ENCODE measurements around the gene GUCY1A2. TPM values are rescaled to one million over a fixed set of nuclear protein-coding genes. Genes with fewer than 3 reads are reported as not detected.

Gene GUCY1A2
- total RNA-seq, 1 experiment from 2014 or later: 0.55 TPM

- no peaks in the 10 kb centered on the region; the same call in 1 of the 2 replicates for H3K4me1 ChIP-seq (ENCODE audit: insufficient read depth, low read length)
- Mint-ChIP-seq H3K9me3 (no peaks in the 10 kb centered on the region), H3K4me1 (peaks cover 23 to 24% of the 10 kb centered on the region in 2 experiments), H3K27me3 (ENCODE audit: low read depth) (no peaks in the 10 kb centered on the region), H3K4me3 (no peak overlapping the region), H3K36me3 (ENCODE audit: insufficient read depth in 1 of 3, low read depth in 3 of 3) (no peaks in the 10 kb centered on the region), H3K27ac (no peak overlapping the region)
- H3K23ac ChIP-seq (ENCODE audit: insufficient read length, low read depth, low read length): no peak overlapping the region
- H3T11ph ChIP-seq (ENCODE audit: low read length): no peak overlapping the region
- H3K14ac ChIP-seq (ENCODE audit: insufficient read depth, low read length): no peak overlapping the region
- no peak overlapping the region for H2BK20ac ChIP-seq (ENCODE audit: low read depth, low read length, poor library complexity, severe bottlenecking)
- H3K4me2 ChIP-seq (ENCODE audit: insufficient read depth, insufficient read length, low read length): no peak overlapping the region
- H2AK5ac ChIP-seq (ENCODE audit: insufficient read length, low read length): no peak overlapping the region
- no peak overlapping the region for H2AFZ ChIP-seq (ENCODE audit: low read length)
- no peak overlapping the region for H3K4ac ChIP-seq (ENCODE audit: low read depth, low read length)
- no peak for TF ChIP-seq CTCF (conservative IDR thresholded peaks at IDR 0.05)
- H3K79me1 ChIP-seq (ENCODE audit: insufficient read depth, low read depth, low read length, poor library complexity, severe bottlenecking): no peaks in the 10 kb centered on the region
- H4K5ac ChIP-seq (ENCODE audit: insufficient read length, low read depth, low read length): no peak overlapping the region
- no peaks in the 10 kb centered on the region for H3K9me3 ChIP-seq (ENCODE audit: control insufficient read depth, low read depth, low read length)
- no peak overlapping the region for H3K18ac ChIP-seq (ENCODE audit: insufficient read length, low read depth, low read length)
- H2BK5ac ChIP-seq (ENCODE audit: insufficient read length, low read length): no peak overlapping the region
- no peak overlapping the region for H2BK12ac ChIP-seq (ENCODE audit: insufficient read length, low read depth, low read length)
- DNase-seq: no peak
- no peaks in the 10 kb centered on the region for H3K79me2 ChIP-seq (ENCODE audit: insufficient read depth, low read length)
- H4K20me1 ChIP-seq (ENCODE audit: control insufficient read depth, insufficient read depth, insufficient read length): no peaks in the 10 kb centered on the region
- H3K27me3 ChIP-seq (ENCODE audit: insufficient read depth, low read length): no peaks in the 10 kb centered on the region
- H4K8ac ChIP-seq (replicated peaks; ENCODE audit: insufficient read length, low read depth, low read length): no peak overlapping the region
- no peak overlapping the region for H2BK120ac ChIP-seq (ENCODE audit: low read depth, low read length, poor library complexity, severe bottlenecking)
- no peak overlapping the region for H3K56ac ChIP-seq (ENCODE audit: insufficient read length, low read depth, low read length)
- no peaks in the 10 kb centered on the region for H3K23me2 ChIP-seq (ENCODE audit: insufficient read length, low read depth, low read length, poor library complexity, severe bottlenecking)
- no peak overlapping the region for H2BK15ac ChIP-seq (ENCODE audit: low read depth, low read length)
- H3K9ac ChIP-seq (ENCODE audit: extremely low read depth, insufficient read length, low read length): no peak overlapping the region
- no peak overlapping the region for H4K91ac ChIP-seq (ENCODE audit: insufficient read length, low read depth, low read length)
- no peak overlapping the region for H3K27ac ChIP-seq (ENCODE audit: insufficient read length, low read depth, low read length)
Measured at GRCh38 chr11:106971864-106972263, 46.4 kb downstream of the GUCY1A2 start.

All from H9 (cell line).